H1 (cell line): ENCODE data around the gene INTU. TPM values are rescaled to one million over a fixed set of nuclear protein-coding genes. Genes with fewer than 3 reads are reported as not detected.

Experiments
- HDAC2 ChIP-seq, 2 experiments: fragments of 300-600 bp in 1 of 2; sonication (generic) in 1 of 2; IDR thresholded peaks; 2 replicates each; pipeline ENCODE4 v1.6.1; 2011 to 2012; ENCODE audit warnings: low read depth in 2 of 2, low read length in 2 of 2, mild to moderate bottlenecking in 2 of 2, moderate library complexity in 2 of 2, borderline replicate concordance in 1 of 2, inconsistent platforms in 1 of 2
- POU5F1 ChIP-seq: IDR thresholded peaks from 2 replicates; pipeline ENCODE4 v1.6.1; 2011; ENCODE audit warnings: low read depth, mild to moderate bottlenecking, low read length, moderate library complexity
- polyA plus RNA-seq, 7 experiments: library from polyadenylated mRNA; depleted of rRNA in 3 of 7; stranded (reverse) in 5 of 7; unstranded in 2 of 7; fragments of >200 nt in 5 of 7; fragments of 200-250 nt in 2 of 7; gene quantifications; 1 replicate in 5 of 7; 2 replicates in 1 of 7; 4 replicates in 1 of 7; pipeline versions ENCODE4 v1.2.1 to v1.2.3, GENCODE V29; 2011 to 2013; ENCODE audit warnings: missing spikeins in 2 of 7, mixed read lengths in 2 of 7
- total RNA-seq: library from RNA; stranded (reverse); fragmentation: NEBNext Ultra II Directional; extraction: Animal tissue kit (Norgen Biotek cat#: 25700); gene quantifications from 2 replicates; pipeline ENCODE4 v1.2.1, GENCODE V29; 2021

INTU gene
- total and polyA plus RNA-seq, 2 of the 8 experiments (the other 6 are each of a cell fraction or from before 2014, with no cell fraction given), result 6.0 to 15.1 TPM

DNA sequence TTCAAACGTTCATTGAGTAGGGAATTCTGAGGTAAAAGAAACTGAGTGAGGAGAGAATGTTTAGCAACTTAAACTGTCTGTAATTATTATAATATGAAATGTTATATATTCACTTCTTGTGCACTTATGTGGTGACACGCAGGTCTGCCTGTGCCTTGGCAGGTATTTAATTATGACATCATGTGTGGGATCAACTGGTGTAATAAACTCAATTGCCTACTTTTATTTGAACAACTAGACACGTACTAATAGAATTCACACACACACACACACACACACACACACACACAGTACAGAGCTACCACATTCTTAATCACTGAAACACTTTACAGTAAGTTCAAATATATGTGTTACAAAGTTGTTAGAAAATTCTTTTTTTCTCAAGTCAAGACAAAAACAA, 76.7 kb downstream of the INTU start (continued):
- TF ChIP-seq HDAC2 (IDR thresholded peaks at IDR 0.05; ENCODE audit: borderline replicate concordance in 1 of 2, low read depth in 2 of 2, low read length in 2 of 2) (no peak), POU5F1 (no peak)
- TF ChIP-seq, all 59 proteins: peak for 0
